RWPE2 (cell line): ENCODE measurements around the gene SLC22A5.
"Not testable (repeated sequence)": the region's sequence is repeated elsewhere in the genome, so short reads cannot be mapped to it uniquely, and the experiment has no call there.

Experiments used
- ATAC-seq: fragments of 200-7000 bp; cut with Tn5 transposase; 3 replicates; pipeline ENCODE4 v1.9.1; 2021; ENCODE audit warnings: low read depth
- DNase-seq: peaks from one replicate; pipeline ENCODE4 v3.0.0-alpha.2; 2020; ENCODE audit warnings: low spot score
- H3K27ac ChIP-seq: fragments of 450-650 bp; 2 replicates; pipeline ENCODE4 v1.5.1; 2017; ENCODE audit warnings: mild to moderate bottlenecking; ENCODE audit not compliant: poor library complexity, severe bottlenecking
- H3K27me3 ChIP-seq: fragments of 250-450 bp; sonication (Bioruptor Pico); 2 replicates; pipeline ENCODE4 v1.5.1; 2021; ENCODE audit warnings: mild to moderate bottlenecking, moderate library complexity; ENCODE audit not compliant: insufficient read depth, poor library complexity, severe bottlenecking
- H3K36me3 ChIP-seq: fragments of 250-450 bp; sonication (Bioruptor Pico); 2 replicates; pipeline ENCODE4 v1.5.1; 2020; ENCODE audit warnings: low read depth, mild to moderate bottlenecking, moderate library complexity
- H3K4me1 ChIP-seq: fragments of 250-450 bp; sonication (Bioruptor Pico); 2 replicates; pipeline ENCODE4 v1.5.1; 2021; ENCODE audit warnings: mild to moderate bottlenecking, moderate library complexity; ENCODE audit not compliant: insufficient read depth, poor library complexity, severe bottlenecking
- H3K4me3 ChIP-seq: fragments of 250-450 bp; sonication (Bioruptor Pico); 2 replicates; pipeline ENCODE4 v1.5.1; 2021; ENCODE audit warnings: mild to moderate bottlenecking, moderate library complexity; ENCODE audit not compliant: severe bottlenecking
- H3K9me3 ChIP-seq: fragments of 250-450 bp; sonication (Bioruptor Pico); 2 replicates; pipeline ENCODE4 v1.5.1; 2021; ENCODE audit warnings: mild to moderate bottlenecking, moderate library complexity; ENCODE audit not compliant: severe bottlenecking
- TF ChIP-seq, protein P1 (sequence below): fragments of 450-650 bp; IDR thresholded peaks from one replicate; pipeline ENCODE4 v1.5.1; 2017; ENCODE audit warnings: mild to moderate bottlenecking, moderate library complexity; ENCODE audit not compliant: poor library complexity, severe bottlenecking

The SLC22A5 gene

DNA sequence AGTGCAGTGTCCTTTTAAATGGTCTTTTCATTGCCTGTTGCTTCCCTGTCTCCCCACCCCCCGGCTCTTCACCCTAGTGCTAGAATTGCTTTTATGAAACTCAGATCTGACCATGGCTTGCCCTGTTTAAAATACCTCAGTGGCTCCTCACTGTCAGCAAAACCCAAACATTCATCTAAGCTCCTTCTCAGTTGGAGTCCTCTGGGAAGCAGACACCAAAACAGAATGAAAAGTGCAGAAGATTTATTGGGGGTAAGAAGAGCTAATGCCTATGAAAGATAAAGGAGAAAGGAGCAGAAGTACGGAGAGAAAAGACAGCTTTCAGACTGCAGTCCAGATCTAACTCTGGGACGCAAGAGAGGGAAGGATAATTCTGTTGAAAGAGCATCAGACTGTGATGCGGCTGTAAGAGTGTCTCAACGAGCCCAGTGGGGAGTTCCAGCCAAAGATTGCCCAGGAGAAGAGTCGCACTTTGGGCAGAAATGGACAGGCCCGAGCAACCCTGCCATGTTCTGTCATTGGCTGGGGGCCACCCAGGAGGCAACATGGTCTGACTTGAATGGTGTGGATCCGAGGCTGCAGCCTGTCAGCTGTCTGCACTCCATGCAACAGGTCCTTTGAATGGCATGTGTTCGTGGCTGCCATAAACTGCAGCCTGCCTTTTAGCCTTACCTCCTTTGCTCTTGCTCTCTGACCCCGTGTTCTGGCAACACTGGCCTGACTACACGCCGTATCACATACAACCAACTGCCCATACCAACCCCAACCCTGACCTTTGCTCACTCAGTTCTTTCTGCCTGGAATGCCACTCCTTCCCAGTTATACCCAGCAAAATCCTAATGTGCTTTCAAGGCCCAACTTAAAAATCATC is 65.1 kb downstream of the SLC22A5 start:
- ATAC-seq: no peak
- H3K36me3 ChIP-seq: no peaks in the 10 kb centered on the region
- TF ChIP-seq, protein P1, sequence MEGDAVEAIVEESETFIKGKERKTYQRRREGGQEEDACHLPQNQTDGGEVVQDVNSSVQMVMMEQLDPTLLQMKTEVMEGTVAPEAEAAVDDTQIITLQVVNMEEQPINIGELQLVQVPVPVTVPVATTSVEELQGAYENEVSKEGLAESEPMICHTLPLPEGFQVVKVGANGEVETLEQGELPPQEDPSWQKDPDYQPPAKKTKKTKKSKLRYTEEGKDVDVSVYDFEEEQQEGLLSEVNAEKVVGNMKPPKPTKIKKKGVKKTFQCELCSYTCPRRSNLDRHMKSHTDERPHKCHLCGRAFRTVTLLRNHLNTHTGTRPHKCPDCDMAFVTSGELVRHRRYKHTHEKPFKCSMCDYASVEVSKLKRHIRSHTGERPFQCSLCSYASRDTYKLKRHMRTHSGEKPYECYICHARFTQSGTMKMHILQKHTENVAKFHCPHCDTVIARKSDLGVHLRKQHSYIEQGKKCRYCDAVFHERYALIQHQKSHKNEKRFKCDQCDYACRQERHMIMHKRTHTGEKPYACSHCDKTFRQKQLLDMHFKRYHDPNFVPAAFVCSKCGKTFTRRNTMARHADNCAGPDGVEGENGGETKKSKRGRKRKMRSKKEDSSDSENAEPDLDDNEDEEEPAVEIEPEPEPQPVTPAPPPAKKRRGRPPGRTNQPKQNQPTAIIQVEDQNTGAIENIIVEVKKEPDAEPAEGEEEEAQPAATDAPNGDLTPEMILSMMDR: no peak
- peaks cover 14% of the 10 kb centered on the region for H3K4me1 ChIP-seq
- DNase-seq: no peak
- no peak overlapping the region for H3K27ac ChIP-seq
- no peaks in the 10 kb centered on the region for H3K27me3 ChIP-seq
- H3K4me3 ChIP-seq: no peak overlapping the region
- H3K9me3 ChIP-seq: no peaks in the 10 kb centered on the region

DNA sequence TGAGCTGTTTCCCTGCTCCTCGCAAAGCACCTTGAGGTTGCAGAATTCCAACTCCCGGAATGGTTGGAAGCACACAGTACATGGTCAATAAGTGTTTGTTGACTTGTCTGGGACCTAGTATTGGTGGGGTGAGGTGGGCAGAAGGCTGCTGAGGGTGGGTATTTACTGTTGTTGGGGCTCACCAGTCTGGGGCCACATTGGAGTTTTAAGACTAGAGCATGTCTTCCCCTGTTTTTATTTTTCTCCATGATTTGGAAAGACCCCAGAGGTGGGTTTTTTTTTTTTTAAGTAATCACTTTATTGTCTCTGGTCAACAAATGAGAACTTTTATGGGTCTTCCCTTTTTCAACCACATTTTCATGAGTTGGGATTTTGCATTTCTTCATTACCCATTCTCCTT is 65.9 kb downstream of the SLC22A5 start:
- TF ChIP-seq, protein P1: no peak
- Histone ChIP-seq H3K27ac (no peak overlapping the region), H3K4me1 (peaks cover 15% of the 10 kb centered on the region), H3K4me3 (no peak overlapping the region), H3K9me3 (no peaks in the 10 kb centered on the region), H3K27me3 (no peaks in the 10 kb centered on the region), H3K36me3 (no peaks in the 10 kb centered on the region)
- no peak for DNase-seq
- no peak for ATAC-seq

DNA sequence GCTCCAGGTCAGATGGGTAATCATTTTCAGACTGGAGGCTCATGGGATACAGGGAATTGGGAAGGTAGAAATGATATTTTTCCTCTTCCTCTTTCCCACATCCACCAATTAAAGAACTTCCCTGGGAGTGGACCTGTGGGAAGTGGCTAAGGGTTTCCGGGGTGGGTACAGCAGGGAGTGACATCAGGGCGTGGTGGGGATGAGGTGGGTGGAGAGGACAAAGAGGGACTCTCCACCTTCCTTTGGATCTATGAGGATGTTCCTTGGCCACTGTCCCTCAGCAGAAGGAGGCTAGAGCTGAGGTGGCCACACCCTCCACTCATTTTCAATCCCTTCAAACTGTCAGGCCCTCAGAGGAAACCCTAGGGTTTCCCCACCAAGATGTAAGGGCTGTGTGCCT is 66.4 kb downstream of the SLC22A5 start:
- no peak overlapping the region for H3K4me3 ChIP-seq
- ATAC-seq (no peak), DNase-seq (no peak)
- TF ChIP-seq, protein P1: no peak
- no peak overlapping the region for H3K27ac ChIP-seq
- no peaks in the 10 kb centered on the region for H3K9me3 ChIP-seq
- H3K4me1 ChIP-seq: peaks cover 15% of the 10 kb centered on the region
- no peaks in the 10 kb centered on the region for H3K36me3 ChIP-seq
- H3K27me3 ChIP-seq: no peaks in the 10 kb centered on the region

DNA sequence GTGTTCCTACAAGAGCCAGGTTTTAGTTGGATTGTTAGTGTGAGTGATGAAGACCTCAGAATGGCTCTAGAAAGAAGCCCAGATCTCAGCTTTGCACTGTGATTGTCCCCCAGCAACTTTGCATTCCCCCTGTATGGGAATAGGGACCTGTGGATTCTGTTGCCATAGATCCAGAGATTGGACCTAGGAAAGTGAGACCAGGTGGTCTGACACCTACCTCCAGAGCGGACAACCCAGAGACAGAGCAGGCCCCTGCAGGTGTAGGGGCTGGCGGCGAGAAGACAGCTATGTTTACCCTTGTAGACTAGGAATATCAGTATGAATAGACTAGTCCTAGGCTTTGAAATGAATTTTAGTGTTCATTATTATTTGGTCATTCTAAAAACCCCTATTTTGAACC is 67.4 kb downstream of the SLC22A5 start:
- no peak for DNase-seq
- H3K4me1 ChIP-seq: peaks cover 15% of the 10 kb centered on the region
- ATAC-seq: no peak
- no peaks in the 10 kb centered on the region for H3K36me3 ChIP-seq
- no peaks in the 10 kb centered on the region for H3K27me3 ChIP-seq
- TF ChIP-seq, protein P1: no peak
- no peak overlapping the region for H3K4me3 ChIP-seq
- no peaks in the 10 kb centered on the region for H3K9me3 ChIP-seq
- no peak overlapping the region for H3K27ac ChIP-seq

DNA sequence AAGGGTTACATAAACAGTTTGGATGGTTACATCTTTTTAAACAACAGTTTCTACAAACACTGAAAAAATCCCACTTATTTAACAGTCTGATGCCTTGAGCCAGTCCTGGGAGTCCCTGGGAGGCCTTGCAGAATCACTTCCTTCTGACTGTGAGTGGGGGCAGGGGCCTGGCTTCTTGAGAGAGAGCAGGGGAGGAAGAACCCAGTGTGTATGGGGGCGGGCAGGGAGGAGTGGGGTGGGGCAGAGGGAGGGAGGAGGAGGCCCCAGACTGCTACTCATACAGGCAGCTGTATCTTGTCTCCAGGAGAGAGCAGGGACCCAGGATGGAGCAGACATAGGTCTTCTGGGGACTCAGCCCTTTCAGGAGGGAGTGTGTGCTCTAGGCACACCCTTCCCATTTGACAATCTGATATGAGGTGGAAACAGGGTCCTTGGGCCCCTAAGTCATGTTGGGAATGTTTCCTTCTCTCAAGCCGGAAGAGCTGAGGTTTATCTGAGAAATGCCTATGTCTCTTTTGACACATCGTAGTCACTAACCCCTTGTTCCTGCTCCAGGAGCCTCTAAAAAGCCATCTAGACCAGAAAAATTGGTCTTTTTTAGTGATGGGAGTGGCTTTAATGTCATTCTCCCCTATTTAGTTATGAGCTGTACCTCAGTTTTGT is 68.2 kb downstream of the SLC22A5 start:
- Histone ChIP-seq H3K4me3 (no peak overlapping the region), H3K27me3 (no peaks in the 10 kb centered on the region), H3K36me3 (no peaks in the 10 kb centered on the region), H3K9me3 (no peaks in the 10 kb centered on the region), H3K27ac (no peak overlapping the region), H3K4me1 (peaks cover 15% of the 10 kb centered on the region)
- ATAC-seq (peak; percentile 50), DNase-seq (no peak)
- TF ChIP-seq, protein P1: no peak

GRCh38 chr5:132438267-132438645 is 68.7 kb downstream of the SLC22A5 start:
- not testable (repeated sequence) for DNase-seq, H3K36me3 ChIP-seq, H3K9me3 ChIP-seq, ATAC-seq, H3K27ac ChIP-seq, H3K27me3 ChIP-seq, H3K4me3 ChIP-seq
- H3K4me1 ChIP-seq: peaks cover 15% of the 10 kb centered on the region
